ENCODE data around the gene MAL. TPM values are rescaled to one million over a fixed set of nuclear protein-coding genes. Genes with fewer than 3 reads are reported as not detected.

Gene MAL
- total and polyA plus RNA-seq, 2 experiments from 2014 or later: not detected

DNA sequence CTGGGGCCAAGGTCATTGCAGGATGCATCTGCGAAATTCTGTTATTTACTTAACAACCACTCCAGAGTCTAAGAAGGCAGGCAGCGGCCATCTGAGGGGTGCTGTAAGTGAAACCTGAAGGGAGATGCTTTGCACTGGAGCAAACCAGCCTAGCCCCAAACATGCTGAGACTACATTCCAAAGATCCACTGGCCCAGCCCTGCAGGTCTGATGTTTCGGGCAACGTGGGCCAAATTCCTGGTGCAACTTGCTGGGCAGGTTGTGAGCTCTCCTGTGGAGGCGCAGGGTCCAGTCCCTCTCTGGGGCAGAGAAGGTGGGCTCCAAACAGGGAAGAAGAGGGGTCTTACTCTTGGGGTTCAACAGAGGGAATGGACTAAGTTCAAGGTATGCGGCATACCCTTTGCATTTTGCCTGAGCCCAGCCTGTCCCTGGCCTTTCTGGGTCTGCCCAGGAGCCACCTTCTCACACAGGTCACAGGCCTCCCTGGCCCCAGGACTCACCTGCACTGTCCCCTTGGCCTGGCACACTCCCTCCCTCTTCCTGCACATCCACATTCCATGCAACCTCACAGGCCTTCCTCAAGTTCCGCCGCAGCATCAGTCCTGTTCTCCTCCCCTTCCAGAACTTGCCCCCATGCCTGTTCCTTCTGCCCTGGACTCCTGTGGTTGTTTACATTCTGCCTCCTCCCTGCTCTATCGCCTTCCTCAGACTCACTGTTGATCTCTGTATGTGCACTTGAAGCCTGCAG lies 5.1 kb upstream of the MAL start:
- H3K27ac ChIP-seq: no peak overlapping the region
- peaks cover 35% of the 10 kb centered on the region for H3K27me3 ChIP-seq
- TF ChIP-seq, protein P1, sequence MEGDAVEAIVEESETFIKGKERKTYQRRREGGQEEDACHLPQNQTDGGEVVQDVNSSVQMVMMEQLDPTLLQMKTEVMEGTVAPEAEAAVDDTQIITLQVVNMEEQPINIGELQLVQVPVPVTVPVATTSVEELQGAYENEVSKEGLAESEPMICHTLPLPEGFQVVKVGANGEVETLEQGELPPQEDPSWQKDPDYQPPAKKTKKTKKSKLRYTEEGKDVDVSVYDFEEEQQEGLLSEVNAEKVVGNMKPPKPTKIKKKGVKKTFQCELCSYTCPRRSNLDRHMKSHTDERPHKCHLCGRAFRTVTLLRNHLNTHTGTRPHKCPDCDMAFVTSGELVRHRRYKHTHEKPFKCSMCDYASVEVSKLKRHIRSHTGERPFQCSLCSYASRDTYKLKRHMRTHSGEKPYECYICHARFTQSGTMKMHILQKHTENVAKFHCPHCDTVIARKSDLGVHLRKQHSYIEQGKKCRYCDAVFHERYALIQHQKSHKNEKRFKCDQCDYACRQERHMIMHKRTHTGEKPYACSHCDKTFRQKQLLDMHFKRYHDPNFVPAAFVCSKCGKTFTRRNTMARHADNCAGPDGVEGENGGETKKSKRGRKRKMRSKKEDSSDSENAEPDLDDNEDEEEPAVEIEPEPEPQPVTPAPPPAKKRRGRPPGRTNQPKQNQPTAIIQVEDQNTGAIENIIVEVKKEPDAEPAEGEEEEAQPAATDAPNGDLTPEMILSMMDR (IDR thresholded peaks at IDR 0.05; ENCODE audit: low read depth, low read length): no peak
- H3K36me3 ChIP-seq: no peaks in the 10 kb centered on the region
- no peak for DNase-seq (ENCODE audit: low read depth in 1 of 2, low spot score in 1 of 2)
- H3K9me3 ChIP-seq (ENCODE audit: low read depth): no peaks in the 10 kb centered on the region
- no peaks in the 10 kb centered on the region for H3K4me1 ChIP-seq (ENCODE audit: low read depth)
- H3K4me3 ChIP-seq: no peak overlapping the region

DNA sequence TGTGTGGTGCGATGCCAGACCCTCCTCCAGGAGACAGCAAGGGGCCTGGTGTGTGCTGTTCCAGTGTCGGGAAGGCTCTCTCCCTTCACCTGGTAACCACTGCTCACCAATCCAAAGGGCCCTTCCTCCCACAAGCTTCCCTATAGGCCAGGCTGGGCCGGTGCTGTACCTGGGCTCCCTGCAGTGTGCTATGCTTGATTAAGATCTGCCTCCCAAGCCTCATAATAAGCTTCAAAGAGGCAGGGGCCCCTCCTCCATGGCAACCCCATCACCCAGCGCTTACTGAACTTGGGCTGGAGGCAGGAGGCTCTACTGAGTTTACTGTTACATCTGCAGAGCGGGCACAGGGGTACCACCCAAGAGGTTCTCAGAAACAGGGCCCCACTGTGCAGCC lies 4.5 kb upstream of the MAL start:
- H3K36me3 ChIP-seq: no peaks in the 10 kb centered on the region
- no peak overlapping the region for H3K27ac ChIP-seq
- H3K9me3 ChIP-seq (ENCODE audit: low read depth): no peaks in the 10 kb centered on the region
- TF ChIP-seq, protein P1 (IDR thresholded peaks at IDR 0.05; ENCODE audit: low read depth, low read length): no peak
- H3K27me3 ChIP-seq: peaks cover 40% of the 10 kb centered on the region
- no peak for DNase-seq (ENCODE audit: low read depth in 1 of 2, low spot score in 1 of 2)
- H3K4me3 ChIP-seq: no peak overlapping the region
- H3K4me1 ChIP-seq (ENCODE audit: low read depth): peaks cover 5% of the 10 kb centered on the region

DNA sequence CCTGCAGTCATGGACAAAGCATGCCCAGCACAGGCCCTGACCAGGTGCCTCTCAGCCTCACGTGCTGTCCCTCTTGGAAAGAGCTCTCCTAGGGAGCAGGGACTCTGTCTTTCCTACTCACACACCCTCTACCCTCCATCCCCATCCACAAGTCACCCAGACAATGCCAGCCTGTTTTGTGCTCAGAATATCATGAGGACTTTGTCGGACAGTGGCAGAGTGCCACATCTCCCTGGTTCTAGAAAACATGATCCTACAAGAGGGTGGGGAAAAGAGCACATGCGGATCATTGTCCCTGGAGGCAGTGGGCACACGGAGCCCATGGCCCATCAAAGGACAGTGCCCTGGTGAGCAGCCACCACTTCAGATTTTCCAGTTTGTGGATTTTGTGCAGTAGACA lies 3.7 kb upstream of the MAL start:
- H3K27ac ChIP-seq: no peak overlapping the region
- H3K4me3 ChIP-seq: no peak overlapping the region
- no peak for DNase-seq (ENCODE audit: low read depth in 1 of 2, low spot score in 1 of 2)
- H3K4me1 ChIP-seq (ENCODE audit: low read depth): peaks cover 10% of the 10 kb centered on the region
- no peaks in the 10 kb centered on the region for H3K36me3 ChIP-seq
- peaks cover 49% of the 10 kb centered on the region for H3K27me3 ChIP-seq
- TF ChIP-seq, protein P1 (IDR thresholded peaks at IDR 0.05; ENCODE audit: low read depth, low read length): no peak
- no peaks in the 10 kb centered on the region for H3K9me3 ChIP-seq (ENCODE audit: low read depth)

DNA sequence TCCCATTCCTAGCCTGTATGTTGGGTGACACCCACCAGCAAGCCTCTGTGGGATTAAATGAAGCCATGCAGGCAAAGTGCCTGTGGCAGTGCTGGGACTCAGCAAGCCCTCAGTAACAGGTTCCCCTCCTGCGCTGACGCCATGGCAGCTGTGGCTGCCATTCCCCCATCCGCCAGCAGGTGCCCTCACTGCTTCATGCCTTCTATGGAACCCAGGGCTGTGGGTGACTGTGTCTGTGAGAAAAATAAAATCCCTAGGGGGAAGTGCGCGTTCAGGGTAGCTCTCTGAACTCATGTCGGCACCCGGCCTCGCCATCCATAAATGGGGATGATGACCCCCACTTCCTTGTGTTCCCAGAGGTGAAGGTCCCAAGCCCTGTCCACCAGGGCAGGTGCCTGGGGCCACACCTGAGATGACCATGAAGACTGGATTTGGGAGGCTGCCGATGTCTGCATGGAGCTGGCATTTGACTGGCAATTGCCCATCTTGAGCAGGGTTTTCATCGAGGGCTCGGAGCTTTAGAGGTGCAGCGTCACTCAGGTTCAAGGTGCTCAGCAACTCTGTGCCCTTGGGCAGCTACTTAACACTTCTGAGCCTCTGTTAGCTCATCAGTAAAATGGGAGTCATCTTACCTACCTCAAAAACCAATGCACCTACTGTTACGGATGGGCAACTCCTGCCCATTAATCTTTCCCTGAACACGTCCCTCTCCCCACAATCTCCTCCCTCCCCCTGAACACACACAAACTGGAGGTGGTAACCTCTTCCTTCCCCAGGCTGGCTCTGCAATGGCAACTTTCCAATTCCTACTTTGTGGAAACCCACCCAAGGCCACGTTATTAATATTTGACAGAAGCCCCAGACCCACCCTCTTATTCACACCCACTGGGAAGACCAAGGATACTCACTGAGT lies 2.9 kb upstream of the MAL start:
- peaks cover 10% of the 10 kb centered on the region for H3K4me1 ChIP-seq (ENCODE audit: low read depth)
- peaks cover 56% of the 10 kb centered on the region for H3K27me3 ChIP-seq
- peak; percentile 66 to 71 for DNase-seq (ENCODE audit: low read depth in 1 of 2, low spot score in 1 of 2)
- H3K9me3 ChIP-seq (ENCODE audit: low read depth): no peaks in the 10 kb centered on the region
- no peak overlapping the region for H3K4me3 ChIP-seq
- no peak overlapping the region for H3K27ac ChIP-seq
- TF ChIP-seq, protein P1 (IDR thresholded peaks at IDR 0.05; ENCODE audit: low read depth, low read length): peak; percentile 97
- H3K36me3 ChIP-seq: no peaks in the 10 kb centered on the region

DNA sequence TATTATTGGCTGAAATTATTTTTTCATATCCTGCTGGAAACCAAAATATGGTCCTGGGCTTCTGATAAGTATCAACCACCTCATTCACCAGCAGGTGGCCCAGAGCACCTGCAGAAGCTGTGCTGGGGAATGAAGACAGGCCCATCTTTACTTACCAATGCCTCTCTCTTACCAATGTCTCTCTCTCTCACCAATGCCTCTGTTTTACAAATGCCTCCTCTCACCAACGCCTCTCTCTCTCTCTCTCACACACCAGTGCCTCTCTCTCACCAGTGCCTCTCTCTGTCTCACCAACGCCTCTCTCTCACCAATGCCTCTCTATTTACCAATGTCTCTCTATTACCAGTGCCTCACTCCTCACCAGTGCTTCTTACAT lies 2.3 kb upstream of the MAL start:
- Histone ChIP-seq H3K9me3 (ENCODE audit: low read depth) (no peaks in the 10 kb centered on the region), H3K4me3 (no peak overlapping the region), H3K27ac (no peak overlapping the region), H3K4me1 (ENCODE audit: low read depth) (peaks cover 10% of the 10 kb centered on the region), H3K27me3 (peaks cover 62% of the 10 kb centered on the region), H3K36me3 (no peaks in the 10 kb centered on the region)
- TF ChIP-seq, protein P1 (IDR thresholded peaks at IDR 0.05; ENCODE audit: low read depth, low read length): no peak
- DNase-seq (ENCODE audit: low read depth in 1 of 2, low spot score in 1 of 2): no peak
